Mesendoderm (in vitro differentiated cells): Measurements from ENCODE around the gene CHST8.

Experiments used
- DNase-seq: peaks from one replicate; pipeline ENCODE4 v3.0.0; 2013
- H2AK5ac ChIP-seq: 2 replicates; pipeline ENCODE4 v1.6.1; 2013; ENCODE audit warnings: low read length, inconsistent platforms
- H2BK120ac ChIP-seq: 2 replicates; pipeline ENCODE4 v1.6.1; 2013; ENCODE audit warnings: low read depth, mild to moderate bottlenecking, low read length, moderate library complexity, mixed read lengths
- H2BK15ac ChIP-seq: replicated peaks from 2 replicates; pipeline ENCODE4 v1.6.1; 2013; ENCODE audit warnings: low read depth, mild to moderate bottlenecking, moderate library complexity
- H2BK5ac ChIP-seq: 2 replicates; pipeline ENCODE4 v1.6.1; 2013; ENCODE audit warnings: low read length, inconsistent platforms
- H3K18ac ChIP-seq: 2 replicates; pipeline ENCODE4 v1.6.1; 2013; ENCODE audit warnings: mild to moderate bottlenecking, low read length, mixed read lengths
- H3K23ac ChIP-seq: one replicate; pipeline ENCODE4 v1.6.1; 2013; ENCODE audit warnings: low read length
- H3K27ac ChIP-seq: 2 replicates; pipeline ENCODE4 v1.5.1; 2013; ENCODE audit warnings: low read depth, mild to moderate bottlenecking, inconsistent platforms, low read length, moderate library complexity
- H3K27me3 ChIP-seq: 2 replicates; pipeline ENCODE4 v1.6.1; 2013; ENCODE audit warnings: low read length, control low read depth, mild to moderate bottlenecking, inconsistent platforms; ENCODE audit not compliant: insufficient read depth, poor library complexity
- H3K36me3 ChIP-seq: 2 replicates; pipeline ENCODE4 v1.6.1; 2013; ENCODE audit warnings: low read length, inconsistent platforms; ENCODE audit not compliant: control insufficient read depth, insufficient read depth
- H3K4ac ChIP-seq: one replicate; pipeline ENCODE4 v1.6.1; 2013; ENCODE audit warnings: low read depth, mild to moderate bottlenecking, low read length, moderate library complexity
- H3K4me1 ChIP-seq: 2 replicates; pipeline ENCODE4 v1.6.1; 2013; ENCODE audit warnings: low read depth, low read length, inconsistent platforms; ENCODE audit not compliant: control insufficient read depth
- H3K4me2 ChIP-seq: 2 replicates; pipeline ENCODE4 v1.6.1; 2013; ENCODE audit warnings: low read length
- H3K4me3 ChIP-seq: 2 replicates; pipeline ENCODE4 v1.5.1; 2013; ENCODE audit warnings: mild to moderate bottlenecking, low read length
- H3K56ac ChIP-seq: one replicate; pipeline ENCODE4 v1.6.1; 2013; ENCODE audit warnings: low read length
- H3K79me1 ChIP-seq: 2 replicates; pipeline ENCODE4 v1.6.1; 2013; ENCODE audit warnings: low read length, inconsistent platforms
- H3K79me2 ChIP-seq: 2 replicates; pipeline ENCODE4 v1.6.1; 2013; ENCODE audit warnings: mild to moderate bottlenecking, low read length; ENCODE audit not compliant: control insufficient read depth, insufficient read depth
- H3K9ac ChIP-seq: 2 replicates; pipeline ENCODE4 v1.6.1; 2013; ENCODE audit warnings: low read length, inconsistent platforms
- H4K5ac ChIP-seq: one replicate; pipeline ENCODE4 v1.6.1; 2013; ENCODE audit warnings: low read length
- H4K8ac ChIP-seq: one replicate; pipeline ENCODE4 v1.6.1; 2013; ENCODE audit warnings: low read depth, mild to moderate bottlenecking, control low read depth, low read length, moderate library complexity
- WGBS: extraction: QIAGEN DNeasy Blood & Tissue Kit; methylation state at CpG from one replicate; pipeline ENCODE4 v1.1.7; 2013; ENCODE audit warnings: low lambda C conversion rate, missing lambda C conversion rate; ENCODE audit not compliant: insufficient coverage; ENCODE audit errors: extremely low coverage; 5-methylcytosine and 5-hydroxymethylcytosine counted together

CHST8 gene

GRCh38 chr19:33821871-33822270 is 200.1 kb downstream of the CHST8 start:
- H3K23ac ChIP-seq, result no peak overlapping the region
- no peak overlapping the region for H3K4ac ChIP-seq
- H3K56ac ChIP-seq, result no peak overlapping the region
- no peaks in the 10 kb centered on the region for H3K27me3 ChIP-seq
- H3K9ac ChIP-seq, result no peak overlapping the region
- no peak overlapping the region for H3K4me2 ChIP-seq
- H4K5ac ChIP-seq, result no peak overlapping the region
- WGBS, result no CpG with 5 or more reads among the region's 2 CpGs
- H3K79me2 ChIP-seq, result no peaks in the 10 kb centered on the region
- H3K18ac ChIP-seq, result no peak overlapping the region
- no peak overlapping the region for H2BK5ac ChIP-seq
- H3K4me1 ChIP-seq, result no peaks in the 10 kb centered on the region
- H3K36me3 ChIP-seq, result no peaks in the 10 kb centered on the region
- DNase-seq, result no peak
- H3K79me1 ChIP-seq, result no peaks in the 10 kb centered on the region
- no peak overlapping the region for H3K4me3 ChIP-seq
- no peak overlapping the region for H2BK15ac ChIP-seq
- H2AK5ac ChIP-seq, result no peak overlapping the region
- no peak overlapping the region for H3K27ac ChIP-seq
- H4K8ac ChIP-seq, result no peak overlapping the region
- no peak overlapping the region for H2BK120ac ChIP-seq
